NCI-H510A treated with DMSO at 0.1 percent for 48 hours (cell line): ENCODE results near the gene PHF20.
"Not testable (repeated sequence)": the region's sequence is repeated elsewhere in the genome, so short reads cannot be mapped to it uniquely, and the experiment has no call there.

ENCODE experiments used
- DNase-seq: peaks from one replicate; lab custom pipeline; 2025; lab: John Stamatoyannopoulos, UW

Gene PHF20

DNA sequence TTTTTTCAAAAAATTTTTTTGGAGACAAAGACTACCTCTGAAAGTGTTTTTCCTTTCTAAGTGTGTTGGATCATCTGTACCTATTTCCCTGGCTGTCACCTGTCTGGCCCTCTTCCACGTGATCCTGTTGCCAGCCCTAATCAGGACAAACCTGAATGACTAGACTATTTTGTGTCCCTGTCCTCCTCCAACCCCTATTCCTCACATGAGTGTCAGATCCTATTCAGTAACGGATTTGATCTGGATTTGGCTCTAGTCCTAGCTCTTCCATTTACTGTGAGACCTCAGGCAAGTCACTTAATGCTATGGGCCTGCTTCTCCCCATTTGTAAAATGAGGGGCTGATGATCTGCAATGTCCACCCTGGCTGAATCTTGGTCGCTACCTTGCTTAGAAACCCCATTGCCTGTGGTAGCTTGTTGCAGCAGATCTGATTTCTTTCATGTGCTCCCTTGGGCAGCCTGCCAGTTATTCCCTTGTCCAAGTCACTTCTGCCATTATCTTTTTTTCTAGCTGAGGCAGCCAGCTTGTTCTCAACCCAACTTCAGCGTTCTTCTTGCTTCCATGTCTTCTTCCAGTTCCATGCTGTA, 4.8 kb downstream of the PHF20 start:
- peak; percentile 66 for DNase-seq

DNA sequence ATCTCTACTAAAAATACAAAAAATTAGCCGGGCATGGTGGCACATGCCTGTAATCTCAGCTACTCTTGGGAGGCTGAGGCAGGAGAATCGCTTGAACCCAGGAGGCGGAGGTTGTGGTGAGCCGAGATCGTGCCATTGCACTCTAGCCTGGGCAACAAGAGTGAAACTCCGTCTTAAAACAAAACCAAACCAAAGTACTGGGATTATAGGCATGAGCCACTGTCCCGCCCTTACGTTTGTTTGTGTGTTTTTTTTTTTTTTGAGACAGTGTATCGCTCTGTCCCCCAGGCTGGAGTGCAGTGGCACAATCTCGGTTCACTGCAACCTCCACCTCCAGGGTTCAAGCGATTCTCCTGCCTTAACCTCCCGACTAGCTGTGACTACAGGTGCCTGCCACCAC, 12.0 kb downstream of the PHF20 start:
- DNase-seq = not testable (repeated sequence)

DNA sequence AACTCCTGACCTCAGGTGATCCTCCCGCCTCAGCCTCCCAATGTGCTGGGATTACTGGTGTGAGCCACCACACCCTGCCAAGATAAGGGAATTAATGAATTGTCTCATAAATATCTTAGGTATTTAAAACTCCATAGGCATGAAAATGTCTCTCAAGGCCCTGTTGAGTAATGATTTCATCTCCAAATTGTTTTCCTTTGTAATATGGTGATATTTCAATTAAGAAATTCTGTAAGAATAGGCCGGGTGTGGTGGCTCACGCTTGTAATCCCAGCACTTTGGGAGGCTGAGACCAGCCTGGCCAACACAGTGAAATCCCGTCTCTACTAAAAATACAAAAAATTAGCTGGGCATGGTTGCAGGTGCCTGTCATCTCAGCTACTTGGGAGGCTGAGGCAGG, 13.7 kb downstream of the PHF20 start:
- not testable (repeated sequence) for DNase-seq

DNA sequence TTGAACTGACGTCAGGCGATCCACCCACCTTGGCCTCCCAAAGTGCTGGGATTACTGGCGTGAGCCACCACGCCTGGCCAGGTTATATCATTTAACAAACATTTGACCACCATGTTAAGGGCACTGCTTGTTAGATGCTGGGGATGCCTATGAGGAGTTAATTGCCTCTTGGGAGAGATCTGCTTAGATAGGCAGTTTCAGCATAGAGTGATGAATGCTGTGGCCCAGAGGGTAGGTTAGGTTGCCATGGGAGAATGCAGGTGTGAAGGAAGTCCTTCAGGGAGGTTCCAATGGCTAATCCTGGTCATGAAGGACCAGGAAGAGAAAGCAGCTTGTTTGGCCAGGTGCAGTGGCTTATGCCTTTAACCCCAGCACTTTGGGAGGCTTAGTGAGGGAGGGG, 17.0 kb downstream of the PHF20 start:
- DNase-seq = peak; percentile 81

DNA sequence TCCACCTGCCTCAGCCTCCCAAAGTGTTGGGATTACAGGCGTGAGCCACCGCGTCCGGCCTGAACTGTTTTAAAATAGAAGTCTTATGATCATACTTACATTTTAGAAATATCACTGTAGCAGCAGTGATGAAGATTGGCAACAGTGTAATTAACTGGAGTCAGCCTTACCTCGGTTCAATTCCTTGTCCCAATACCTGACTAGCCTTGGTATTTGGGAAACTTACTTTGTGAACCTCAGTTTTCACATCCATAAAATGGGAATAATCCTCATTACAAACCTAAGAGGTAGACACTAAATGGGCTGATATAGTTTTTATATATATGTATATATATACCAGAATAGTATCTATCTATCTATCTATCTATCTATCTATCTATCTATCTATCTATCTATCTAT, 19.3 kb downstream of the PHF20 start:
- DNase-seq = no peak

DNA sequence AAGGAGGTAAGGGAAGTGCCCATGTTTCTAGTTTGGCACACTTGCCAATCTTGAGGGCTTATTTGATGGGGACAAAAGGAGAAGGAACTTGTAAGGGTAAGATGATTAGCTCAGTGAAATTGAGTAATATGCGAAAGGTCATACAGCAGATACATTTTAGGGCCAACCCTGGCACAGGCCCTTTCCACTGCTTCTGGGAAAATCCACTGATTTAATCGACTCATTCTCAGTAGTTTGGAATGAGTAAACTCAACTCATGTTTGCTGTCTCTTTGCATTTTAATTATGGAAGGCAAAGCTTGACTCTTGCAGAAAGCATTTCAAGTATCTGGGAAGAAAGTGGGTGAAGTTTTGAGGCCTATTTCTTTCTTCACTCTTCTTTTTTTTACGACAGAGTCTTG, 20.0 kb downstream of the PHF20 start:
- DNase-seq = no peak

DNA sequence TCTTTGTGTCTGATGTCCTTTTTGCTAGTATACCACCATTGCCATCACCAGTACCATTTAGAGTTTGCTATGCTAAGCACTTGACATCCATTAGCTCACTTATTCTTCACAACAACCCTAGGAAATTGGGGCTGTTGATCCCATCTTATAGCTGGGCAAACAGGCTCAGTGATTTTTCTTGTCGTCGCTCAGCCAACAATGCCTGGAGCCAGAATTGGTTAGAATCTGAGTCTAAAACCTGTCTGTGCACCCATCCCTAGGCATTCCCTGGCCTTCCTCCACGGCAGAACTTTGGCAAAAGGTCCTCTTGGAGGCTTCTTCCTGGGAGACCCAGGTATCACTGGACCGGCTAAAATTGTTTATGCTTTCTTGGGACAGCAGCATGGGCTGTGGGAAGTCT, 20.9 kb downstream of the PHF20 start:
- DNase-seq = no peak

DNA sequence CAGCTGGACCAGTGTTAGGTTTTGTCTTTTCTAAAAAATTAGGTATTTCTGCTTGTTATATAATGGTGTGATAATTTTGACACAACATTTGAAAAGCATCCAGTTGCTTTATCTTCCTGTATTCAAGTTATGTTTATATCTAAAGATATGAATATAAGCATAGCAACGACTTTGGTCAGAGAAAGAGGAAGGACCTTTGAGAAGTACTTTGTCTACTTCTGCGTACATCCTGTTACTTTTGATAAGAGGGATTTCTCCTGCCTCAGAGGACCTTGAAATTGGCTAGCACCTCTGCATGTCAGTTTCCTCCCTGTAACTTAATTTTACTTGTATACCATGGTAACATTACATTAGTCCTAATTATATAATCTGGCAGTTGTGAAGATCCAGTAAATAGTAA, 24.8 kb downstream of the PHF20 start:
- DNase-seq = no peak

DNA sequence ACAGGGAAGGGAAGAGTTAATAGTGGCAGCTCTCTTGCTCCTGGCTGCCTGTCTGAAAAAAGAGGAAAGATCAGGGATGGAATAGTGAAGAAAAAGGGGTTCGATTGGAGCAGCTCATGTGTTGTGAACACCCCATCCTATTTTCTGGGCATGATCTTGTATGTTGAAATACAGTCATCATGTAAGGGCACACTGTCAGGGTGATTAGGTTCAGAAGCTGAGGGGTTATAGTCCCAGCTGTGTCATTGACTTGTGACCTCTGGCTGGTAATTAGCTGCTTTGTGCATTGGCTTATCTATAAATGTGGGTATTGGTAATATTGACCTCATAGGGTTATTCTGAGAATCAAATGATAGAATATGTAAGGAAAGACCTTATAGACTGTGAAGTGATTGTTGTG, 30.1 kb downstream of the PHF20 start:
- DNase-seq = no peak

DNA sequence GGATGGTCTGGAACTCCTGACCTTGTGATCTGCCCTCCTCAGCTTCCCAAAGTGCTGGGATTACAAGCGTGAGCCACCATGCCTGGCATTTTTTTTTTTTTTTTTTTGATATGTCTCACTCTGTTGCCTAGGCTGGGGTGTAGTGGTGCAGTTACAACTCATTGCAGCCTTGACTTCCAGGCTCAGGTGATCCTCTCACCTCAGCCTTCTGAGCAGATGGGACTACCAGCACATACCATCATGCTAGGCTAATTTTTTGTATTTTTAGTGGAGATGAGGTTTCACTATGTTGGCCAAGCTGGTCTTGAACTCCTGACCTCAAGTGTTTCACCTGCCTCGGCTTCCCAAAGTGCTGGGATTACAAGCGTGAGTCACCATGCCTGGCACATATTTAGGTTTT, 34.3 kb downstream of the PHF20 start:
- no peak for DNase-seq

DNA sequence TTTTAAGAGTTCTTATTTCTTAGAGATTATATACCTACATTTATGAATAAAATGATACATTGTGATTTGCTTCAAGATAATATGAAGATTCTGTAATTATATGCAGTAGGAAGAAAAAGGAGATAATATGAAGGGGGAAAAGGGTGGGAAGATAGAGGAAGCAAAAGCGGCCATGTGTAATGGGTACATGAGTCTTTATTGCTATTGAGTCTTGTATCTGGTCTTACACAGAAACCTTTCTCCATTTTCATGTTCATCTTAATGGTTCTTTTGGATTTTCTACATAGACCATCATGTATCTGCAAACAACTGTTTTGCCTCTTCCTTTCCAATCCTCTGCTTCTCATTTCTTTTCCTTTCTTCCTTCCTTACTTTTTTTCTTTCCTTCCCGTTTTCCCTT, 36.1 kb downstream of the PHF20 start:
- no peak for DNase-seq

DNA sequence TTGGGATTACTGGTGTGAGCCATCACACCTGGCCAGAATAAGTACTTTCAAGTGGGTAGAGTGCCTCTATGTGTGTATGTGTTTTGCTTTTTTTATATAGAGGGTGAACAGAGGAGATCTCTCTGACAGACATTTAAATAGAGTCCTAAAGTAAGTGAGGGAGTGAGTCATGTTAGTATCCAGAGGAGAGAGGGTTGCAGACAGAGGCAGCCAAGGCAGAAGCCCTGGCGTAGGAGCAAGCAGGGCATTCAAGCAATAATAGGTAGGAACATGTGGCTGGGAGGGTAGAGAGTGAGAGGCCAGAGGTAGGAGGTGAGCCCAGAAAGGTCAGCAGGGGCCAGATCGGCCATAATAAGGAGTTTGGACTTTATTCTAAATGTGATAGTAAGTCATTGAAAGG, 48.9 kb downstream of the PHF20 start:
- no peak for DNase-seq

DNA sequence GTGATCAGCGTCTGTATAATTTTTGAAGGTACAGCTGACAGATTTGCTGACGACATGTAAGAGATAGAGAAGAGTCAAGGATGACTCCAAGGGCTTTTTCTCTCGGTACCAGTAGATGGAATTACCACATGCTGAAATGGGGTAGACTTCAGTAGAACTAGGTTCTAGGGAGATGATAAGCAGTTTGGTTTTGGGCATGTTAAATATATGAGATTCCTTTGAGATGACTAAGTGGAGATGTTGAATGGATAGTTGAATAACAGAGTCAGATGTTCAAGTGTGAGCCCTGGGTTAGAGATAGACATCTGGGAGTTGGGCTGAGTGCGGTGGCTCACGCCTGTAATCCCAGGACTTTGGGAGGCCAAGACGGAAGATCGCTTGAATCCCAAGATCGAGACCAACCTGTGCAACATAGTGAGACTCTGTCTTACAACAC, 50.0 kb downstream of the PHF20 start:
- DNase-seq = no peak

DNA sequence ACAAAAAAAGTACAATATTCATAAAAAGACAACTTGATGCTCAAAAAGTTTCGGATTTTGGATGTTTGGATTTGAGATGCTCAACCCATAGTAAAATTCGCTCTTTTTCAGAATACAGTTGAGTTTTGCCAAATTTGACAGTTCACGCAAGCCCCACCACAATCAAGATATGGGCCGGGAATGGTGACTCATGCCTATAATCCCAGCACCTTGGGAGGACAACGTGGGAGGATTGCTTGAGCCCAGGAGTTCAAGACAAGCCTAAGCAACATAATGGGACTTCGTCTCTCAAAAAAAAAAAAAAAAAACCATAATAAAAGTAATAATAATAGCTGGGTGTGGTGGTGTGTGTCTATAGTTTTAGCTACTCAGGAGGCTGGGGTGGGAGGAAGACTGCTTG, 51.3 kb downstream of the PHF20 start:
- no peak for DNase-seq

DNA sequence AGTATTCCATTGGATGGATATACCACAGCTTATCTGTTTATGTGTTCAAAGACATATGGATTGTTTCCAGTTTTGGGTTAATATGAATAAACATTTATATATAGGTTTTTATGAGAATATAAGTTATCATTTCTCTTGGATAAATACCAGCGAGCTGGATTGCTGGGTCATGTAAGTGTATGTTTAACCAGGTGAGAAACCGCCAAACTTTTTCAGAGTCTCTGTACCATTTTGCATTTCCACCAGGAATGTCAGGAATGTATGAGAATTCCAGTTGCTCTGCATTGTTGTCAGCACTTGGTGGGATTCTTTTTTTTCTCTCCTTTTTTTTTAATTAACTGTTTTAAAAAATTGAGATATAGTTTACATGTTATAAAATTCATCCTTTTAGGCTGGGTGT, 52.1 kb downstream of the PHF20 start:
- no peak for DNase-seq

DNA sequence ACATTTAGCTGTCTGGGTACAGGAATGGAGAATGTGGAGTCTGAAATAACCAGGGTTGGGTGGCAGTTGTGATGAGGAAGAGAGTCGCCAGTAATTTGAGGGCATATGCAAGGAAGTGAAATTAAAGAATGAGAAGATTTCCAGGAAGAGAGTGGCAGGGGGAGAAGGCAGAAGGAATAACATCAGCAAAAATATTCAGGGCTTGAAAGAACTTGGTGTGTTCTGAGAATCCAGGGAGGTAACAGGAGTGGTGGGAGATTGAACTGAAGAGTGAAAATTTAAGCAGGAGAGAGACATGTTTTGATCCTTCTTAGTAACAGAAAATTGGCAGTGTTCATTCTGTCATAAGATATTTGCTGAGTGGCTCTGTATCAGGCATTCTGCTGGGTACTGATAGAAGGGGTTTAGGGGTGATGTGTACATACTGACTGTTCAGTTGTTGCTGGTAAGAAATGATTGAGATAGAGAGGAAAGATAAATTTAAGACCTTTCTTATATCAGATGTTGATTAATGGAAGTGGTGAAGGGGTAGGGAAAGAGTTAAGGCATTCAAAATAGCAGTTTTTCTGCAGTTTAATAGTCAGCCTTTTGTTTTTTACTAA, 54.7 kb downstream of the PHF20 start:
- no peak for DNase-seq

DNA sequence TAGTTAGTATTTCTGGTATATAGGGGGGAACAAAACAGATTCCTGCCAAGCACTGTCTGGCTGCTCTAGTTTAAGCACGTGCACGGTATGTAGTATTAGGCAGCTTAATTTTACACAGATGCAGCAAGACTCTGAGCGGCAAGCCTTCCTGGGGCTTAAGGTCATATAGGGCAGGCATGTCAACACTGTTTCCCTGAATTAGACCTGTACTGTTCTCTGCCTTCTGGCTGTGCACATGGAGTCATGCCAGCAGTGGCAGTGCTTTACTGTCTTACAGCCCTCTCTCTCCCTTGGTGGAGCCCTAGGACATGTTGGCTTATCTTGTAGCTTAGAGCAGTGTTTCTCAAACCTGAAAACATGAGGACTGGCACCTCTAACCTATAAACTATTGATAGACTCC, 56.6 kb downstream of the PHF20 start:
- DNase-seq = no peak

DNA sequence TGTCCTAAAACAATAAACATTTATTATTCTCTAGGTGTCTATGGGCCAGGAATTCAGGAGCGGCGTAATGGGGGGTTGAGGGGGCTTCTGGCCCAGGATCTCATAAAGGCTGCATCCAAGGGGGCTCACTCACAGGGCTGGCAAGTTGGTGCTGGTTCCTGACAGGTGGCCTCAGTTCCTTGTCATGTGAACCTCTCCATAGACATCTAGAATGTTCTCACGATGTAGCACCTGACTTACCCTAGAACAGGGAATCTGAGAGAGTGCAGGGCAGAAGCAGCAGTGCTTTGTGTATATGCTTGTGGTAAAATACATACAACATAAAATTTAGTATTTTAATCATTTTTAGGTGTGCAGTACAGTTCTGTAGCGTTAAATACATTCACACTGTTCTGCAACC, 57.1 kb downstream of the PHF20 start:
- no peak for DNase-seq

DNA sequence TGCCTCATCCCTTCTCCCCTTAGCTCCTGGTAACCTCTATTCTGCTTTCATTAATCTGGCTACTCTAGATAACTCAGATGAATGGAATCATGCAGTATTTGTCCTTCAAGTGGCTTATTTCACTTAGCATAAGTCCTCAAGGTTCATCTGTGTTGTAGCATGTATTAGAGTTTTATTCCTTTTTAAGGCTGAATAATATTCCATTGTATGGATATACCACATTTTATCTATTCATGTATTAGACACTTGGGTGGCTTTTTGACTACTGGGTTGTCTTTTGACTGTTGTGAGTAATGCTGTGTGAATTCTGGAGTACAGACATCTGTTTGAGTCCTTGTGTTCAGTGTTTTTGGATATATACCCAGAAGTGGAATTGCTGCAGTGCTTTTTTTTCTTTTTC, 58.4 kb downstream of the PHF20 start:
- DNase-seq = no peak

DNA sequence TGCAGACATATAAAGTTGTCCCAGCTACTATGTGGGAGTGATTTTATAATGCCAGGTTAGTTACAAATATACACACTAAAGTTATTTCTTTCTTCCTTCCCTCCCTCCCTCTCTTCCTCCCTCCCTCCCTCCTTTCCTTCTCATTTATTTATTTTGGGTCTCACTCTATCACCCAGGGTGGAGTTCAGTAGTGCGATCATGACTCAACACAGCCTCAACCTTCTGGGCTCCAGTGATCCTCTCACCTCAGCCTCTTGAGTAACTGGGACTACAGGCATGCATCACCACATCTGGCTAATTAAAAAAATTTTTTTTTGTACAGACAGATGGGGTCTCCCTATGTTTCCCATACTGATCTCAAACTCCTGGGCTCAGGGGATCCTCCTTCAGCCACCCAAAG, 59.2 kb downstream of the PHF20 start:
- no peak for DNase-seq

DNA sequence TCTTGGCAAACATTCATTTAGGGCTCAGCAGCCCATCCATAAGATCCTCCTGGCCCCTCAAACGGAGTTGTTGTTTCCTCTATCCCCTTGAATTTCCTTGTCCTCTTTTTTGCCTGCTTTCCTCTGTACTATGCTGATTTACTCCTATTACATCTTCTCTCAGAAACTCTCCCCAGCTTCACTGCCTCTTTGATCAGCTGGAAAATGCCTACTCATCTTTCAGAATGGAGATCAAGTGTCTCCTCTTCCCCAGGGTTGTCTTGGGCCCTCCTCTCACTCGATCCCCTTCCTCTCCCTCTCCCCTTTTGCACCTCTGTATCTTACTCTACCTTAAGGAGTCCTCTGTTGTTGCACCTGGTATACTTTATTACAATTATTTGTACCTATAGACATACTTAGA, 60.2 kb downstream of the PHF20 start:
- DNase-seq = no peak

DNA sequence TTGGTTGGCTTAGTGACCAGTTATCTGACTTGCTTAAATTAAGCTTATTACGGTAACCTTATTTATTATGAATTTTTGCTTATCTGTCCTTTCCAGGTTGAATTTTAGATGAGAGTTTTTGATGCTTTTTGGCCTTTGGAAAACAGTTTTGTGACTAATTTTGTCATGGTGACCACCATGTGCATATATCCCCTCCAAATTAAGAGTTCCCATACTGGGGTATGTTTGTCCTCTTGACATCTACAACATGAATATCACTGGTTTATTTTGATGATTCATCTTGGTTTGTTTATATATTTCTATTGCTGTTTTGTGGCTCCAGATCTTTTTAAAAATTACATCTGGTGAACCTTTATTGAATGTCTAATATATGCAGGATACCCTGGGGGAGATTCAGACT, 61.4 kb downstream of the PHF20 start:
- no peak for DNase-seq

DNA sequence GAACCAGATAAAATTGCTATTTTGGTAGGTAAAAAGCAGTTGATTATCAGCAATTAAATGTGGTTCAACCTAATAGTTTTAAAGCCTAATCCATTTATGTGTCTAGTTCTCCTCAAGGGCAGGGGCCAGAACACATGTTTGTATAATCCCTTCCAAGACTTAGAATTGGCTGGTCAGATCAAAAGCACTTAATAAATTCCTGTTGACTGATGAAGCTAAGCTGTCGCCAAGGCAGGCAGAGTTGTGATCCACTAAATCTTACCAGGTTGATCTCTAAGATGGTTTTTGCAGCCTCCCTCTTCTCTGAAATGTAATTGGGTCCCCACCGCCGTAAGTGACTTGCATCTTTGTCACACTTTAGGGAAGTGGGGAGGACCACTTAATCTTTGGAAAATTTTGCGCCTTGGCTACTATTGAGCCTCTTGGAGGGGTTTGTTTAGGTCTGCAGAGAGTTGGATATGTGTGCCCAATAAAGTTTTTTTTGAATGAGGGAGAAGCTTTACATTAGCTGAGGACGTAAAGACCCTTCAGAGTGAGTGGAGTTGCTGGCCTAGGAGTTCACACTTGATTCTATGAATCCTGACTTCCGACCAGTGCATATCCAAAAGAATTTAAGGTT, 65.9 kb downstream of the PHF20 start:
- no peak for DNase-seq

DNA sequence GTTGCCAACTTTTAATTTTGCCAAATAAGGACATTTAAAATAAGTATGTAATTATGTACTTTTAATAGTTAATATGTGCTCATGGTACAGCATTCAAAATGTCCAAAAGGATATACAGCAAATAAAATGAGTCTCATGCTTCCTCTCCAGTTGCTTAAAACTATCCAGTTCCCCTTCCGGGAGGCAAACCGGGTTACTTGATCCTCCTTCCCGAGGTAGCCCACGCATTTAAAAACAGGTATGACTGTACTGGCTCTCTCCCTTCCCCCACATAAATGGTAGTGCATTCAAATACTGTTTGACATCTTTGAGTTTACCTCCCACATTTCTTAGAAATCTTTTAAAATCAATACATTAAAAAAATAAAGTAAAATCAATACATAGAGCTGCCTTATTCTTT, 66.4 kb downstream of the PHF20 start:
- no peak for DNase-seq
